HCT116 (cell line): Measurements from ENCODE around the gene SPINT4. TPM values are rescaled to one million over a fixed set of nuclear protein-coding genes. Genes with fewer than 3 reads are reported as not detected.

Source experiments
- ATAC-seq: fragments of 200-7000 bp; cut with Tn5 transposase; 2 replicates; pipeline ENCODE4 v1.9.1; 2020; ENCODE audit warnings: mild to moderate bottlenecking, moderate library complexity
- BruUV-seq: library from RNA; stranded (reverse); fragments of 400-500 nt; replicated peaks from 2 replicates; lab custom pipeline; 2021; lab: Mats Ljungman, UMichigan
- CTCF ChIA-PET: fragments of 300-600 bp; sonication (Branson Sonifier 250); formaldehyde crosslinking; loops from one replicate; lab custom pipeline; 2021; ENCODE audit warnings: antibody characterized with exemption; lab: Charles Lee
- POLR2A ChIA-PET: fragments of 300-600, 350-600 bp; sonication (Branson Sonifier 250); formaldehyde crosslinking; loops from one replicate; lab custom pipeline; 2021; ENCODE audit warnings: antibody characterized with exemption; lab: Charles Lee
- RAD21 ChIA-PET, 2 experiments: fragments of 300-600 bp; sonication (Branson Sonifier 250); formaldehyde crosslinking; loops; one replicate each; lab custom pipeline; 2023; ENCODE audit warnings: low total read pairs in 2 of 2; ENCODE audit not compliant: uncharacterized antibody in 2 of 2, unreplicated experiment in 2 of 2, low non-redundant PET in 1 of 2; lab: Charles Lee
- DNase-seq: peaks from one replicate; pipeline ENCODE4 v3.0.0-alpha.2; 2010; ENCODE audit warnings: low read depth, low spot score
- H2AFZ ChIP-seq: fragments of 200-600 bp; shearing (Covaris generic), sonication (generic); 2 replicates; pipeline ENCODE4 v1.6.1; 2017; ENCODE audit warnings: low read depth, mixed run types, mixed read lengths, antibody characterized with exemption, low read length; ENCODE audit not compliant: poor library complexity, severe bottlenecking
- H3K27ac ChIP-seq: 2 replicates; pipeline ENCODE4 v1.5.1; 2012; ENCODE audit warnings: low read depth, low read length
- H3K27me3 ChIP-seq: fragments of 200-600 bp; sonication (generic); 2 replicates; pipeline ENCODE4 v1.6.1; 2016; ENCODE audit warnings: mixed run types, low read length, mixed read lengths; ENCODE audit not compliant: insufficient read depth
- H3K36me3 ChIP-seq, 2 experiments: fragments of 200-500 bp in 1 of 2; fragments of 200-600 bp in 1 of 2; sonication (Bioruptor generic) in 1 of 2; sonication (generic) in 1 of 2; 2 replicates each; pipeline versions ENCODE4 v1.5.1 to v1.6.1; 2014 to 2016; ENCODE audit warnings: low read length in 2 of 2, inconsistent platforms in 1 of 2, mixed read lengths in 1 of 2, mixed run types in 1 of 2; ENCODE audit not compliant: insufficient read depth in 2 of 2, control insufficient read depth in 1 of 2
- H3K4me1 ChIP-seq, 2 experiments: fragments of 200-600 bp in 1 of 2; sonication (generic) in 1 of 2; 2 replicates each; pipeline versions ENCODE4 v1.5.1 to v1.6.1; 2012 to 2017; ENCODE audit warnings: low read length in 2 of 2, inconsistent platforms in 1 of 2, mild to moderate bottlenecking in 1 of 2, mixed read lengths in 1 of 2, mixed run types in 1 of 2, moderate library complexity in 1 of 2; ENCODE audit not compliant: insufficient read depth in 2 of 2, control insufficient read depth in 1 of 2
- H3K4me2 ChIP-seq: fragments of 200-600 bp; sonication (generic); 2 replicates; pipeline ENCODE4 v1.6.1; 2017; ENCODE audit warnings: mixed run types, low read length, mixed read lengths
- H3K4me3 ChIP-seq, 2 experiments: fragments of 200-600 bp in 1 of 2; sonication (generic) in 1 of 2; replicated peaks in 1 of 2; 2 replicates each; pipeline ENCODE4 v1.5.1; 2011 to 2016; ENCODE audit warnings: low read length in 2 of 2, control low read depth in 1 of 2, low read depth in 1 of 2, mild to moderate bottlenecking in 1 of 2, mixed read lengths in 1 of 2, mixed run types in 1 of 2
- H3K79me2 ChIP-seq: fragments of 200-600 bp; sonication (generic); 2 replicates; pipeline ENCODE4 v1.6.1; 2017; ENCODE audit warnings: mild to moderate bottlenecking, mixed run types, low read length, moderate library complexity, mixed read lengths; ENCODE audit not compliant: insufficient read depth
- H3K9ac ChIP-seq: fragments of 200-600 bp; sonication (generic); 2 replicates; pipeline ENCODE4 v1.6.1; 2016; ENCODE audit warnings: low read length, mixed read lengths
- H3K9me2 ChIP-seq: fragments of 200-600 bp; sonication (generic), shearing (Covaris generic); 2 replicates; pipeline ENCODE4 v1.6.1; 2017; ENCODE audit warnings: mixed run types, mild to moderate bottlenecking, moderate library complexity; ENCODE audit not compliant: insufficient read depth
- H3K9me3 ChIP-seq, 2 experiments: fragments of 200-500 bp in 1 of 2; fragments of 200-600 bp in 1 of 2; sonication (Bioruptor generic) in 1 of 2; sonication (generic) in 1 of 2; 2 replicates each; pipeline ENCODE4 v1.6.1; 2014 to 2017; ENCODE audit warnings: low read length in 2 of 2, mixed read lengths in 2 of 2, inconsistent platforms in 1 of 2, low read depth in 1 of 2, mild to moderate bottlenecking in 1 of 2, mixed run types in 1 of 2, moderate library complexity in 1 of 2; ENCODE audit not compliant: control insufficient read depth in 1 of 2, insufficient read depth in 1 of 2
- H4K20me1 ChIP-seq: fragments of 200-600 bp; sonication (generic), shearing (Covaris generic); 2 replicates; pipeline ENCODE4 v1.6.1; 2017; ENCODE audit warnings: mixed run types, mild to moderate bottlenecking, moderate library complexity; ENCODE audit not compliant: insufficient read depth
- ATF3 ChIP-seq: IDR thresholded peaks from 2 replicates; pipeline ENCODE4 v1.6.1; 2012
- CBX3 ChIP-seq: IDR thresholded peaks from 2 replicates; pipeline ENCODE4 v1.6.1; 2012; ENCODE audit warnings: low read depth
- CEBPB ChIP-seq: IDR thresholded peaks from 2 replicates; pipeline ENCODE4 v1.6.1; 2012; ENCODE audit warnings: low read depth
- EGR1 ChIP-seq: IDR thresholded peaks from 2 replicates; pipeline ENCODE4 v1.6.1; 2012; ENCODE audit warnings: low read depth
- ELF1 ChIP-seq: IDR thresholded peaks from 2 replicates; pipeline ENCODE4 v1.6.1; 2012; ENCODE audit warnings: low read depth, borderline replicate concordance
- EZH2 ChIP-seq: fragments of 200-600 bp; sonication (generic); IDR thresholded peaks from 2 replicates; pipeline ENCODE4 v1.6.1; 2017; ENCODE audit warnings: antibody characterized with exemption, mixed run types
- EZH2phosphoT487 ChIP-seq: fragments of 200-600 bp; IDR thresholded peaks from 2 replicates; pipeline ENCODE4 v1.6.1; 2018; ENCODE audit warnings: antibody characterized with exemption, borderline replicate concordance
- FOSL1 ChIP-seq: IDR thresholded peaks from 2 replicates; pipeline ENCODE4 v1.6.1; 2012; ENCODE audit warnings: low read depth
- JUND ChIP-seq: IDR thresholded peaks from 2 replicates; pipeline ENCODE4 v1.6.1; 2012
- POLR2AphosphoS5 ChIP-seq: IDR thresholded peaks from 2 replicates; pipeline ENCODE4 v1.6.1; 2011; ENCODE audit warnings: mild to moderate bottlenecking, low read depth, low read length, moderate library complexity
- RAD21 ChIP-seq: IDR thresholded peaks from 2 replicates; pipeline ENCODE4 v1.6.1; 2012; ENCODE audit warnings: low read depth, mild to moderate bottlenecking
- SIN3A ChIP-seq: IDR thresholded peaks from 2 replicates; pipeline ENCODE4 v1.6.1; 2012; ENCODE audit warnings: low read depth
- SP1 ChIP-seq: IDR thresholded peaks from 2 replicates; pipeline ENCODE4 v1.6.1; 2012; ENCODE audit warnings: low read depth
- SRF ChIP-seq: IDR thresholded peaks from 2 replicates; pipeline ENCODE4 v1.6.1; 2012; ENCODE audit warnings: low read depth
- YY1 ChIP-seq: IDR thresholded peaks from 2 replicates; pipeline ENCODE4 v1.6.1; 2011; ENCODE audit warnings: low read length, low read depth, moderate library complexity, mild to moderate bottlenecking; ENCODE audit not compliant: insufficient replicate concordance; ENCODE audit errors: extremely low read depth
- ZBTB33 ChIP-seq: IDR thresholded peaks from 2 replicates; pipeline ENCODE4 v1.6.1; 2011; ENCODE audit warnings: mild to moderate bottlenecking, low read length, moderate library complexity; ENCODE audit not compliant: insufficient replicate concordance; ENCODE audit errors: extremely low read depth
- ZFX ChIP-seq: fragments of 450-650 bp; IDR thresholded peaks from 2 replicates; pipeline ENCODE4 v1.6.1; 2017
- intact Hi-C: fragments of 100-400 bp; cut with micrococcal nuclease; formaldehyde crosslinking; loops from 2 replicates; pipeline ENCODE4 v1.10.0; 2022
- total RNA-seq: library from RNA; stranded (reverse); gene quantifications from one replicate; pipeline ENCODE4 v1.2.1, GENCODE V29; 2021; ENCODE audit not compliant: unreplicated experiment
- TF ChIP-seq, protein P1 (sequence below), 3 experiments: fragments of 200-600 bp in 1 of 3; sonication (generic) in 1 of 3; IDR thresholded peaks in 2 of 3; conservative IDR thresholded peaks in 1 of 3; 2 replicates each; pipeline ENCODE4 v1.5.1; 2012 to 2017; ENCODE audit warnings: low read depth in 2 of 3, low read length in 2 of 3, antibody characterized with exemption in 1 of 3, borderline replicate concordance in 1 of 3, control low read depth in 1 of 3, mild to moderate bottlenecking in 1 of 3, mixed read lengths in 1 of 3, mixed run types in 1 of 3, moderate library complexity in 1 of 3; ENCODE audit not compliant: insufficient read depth in 1 of 3
- TF ChIP-seq, protein P2 (sequence below): IDR thresholded peaks from 2 replicates; pipeline ENCODE4 v1.6.1; 2012

Gene SPINT4
- total RNA-seq, 1 experiment from 2014 or later, result not detected

GRCh38 chr20:45752746-45753145, 30.6 kb downstream of the SPINT4 start (continued):
- TF ChIP-seq, protein P1, sequence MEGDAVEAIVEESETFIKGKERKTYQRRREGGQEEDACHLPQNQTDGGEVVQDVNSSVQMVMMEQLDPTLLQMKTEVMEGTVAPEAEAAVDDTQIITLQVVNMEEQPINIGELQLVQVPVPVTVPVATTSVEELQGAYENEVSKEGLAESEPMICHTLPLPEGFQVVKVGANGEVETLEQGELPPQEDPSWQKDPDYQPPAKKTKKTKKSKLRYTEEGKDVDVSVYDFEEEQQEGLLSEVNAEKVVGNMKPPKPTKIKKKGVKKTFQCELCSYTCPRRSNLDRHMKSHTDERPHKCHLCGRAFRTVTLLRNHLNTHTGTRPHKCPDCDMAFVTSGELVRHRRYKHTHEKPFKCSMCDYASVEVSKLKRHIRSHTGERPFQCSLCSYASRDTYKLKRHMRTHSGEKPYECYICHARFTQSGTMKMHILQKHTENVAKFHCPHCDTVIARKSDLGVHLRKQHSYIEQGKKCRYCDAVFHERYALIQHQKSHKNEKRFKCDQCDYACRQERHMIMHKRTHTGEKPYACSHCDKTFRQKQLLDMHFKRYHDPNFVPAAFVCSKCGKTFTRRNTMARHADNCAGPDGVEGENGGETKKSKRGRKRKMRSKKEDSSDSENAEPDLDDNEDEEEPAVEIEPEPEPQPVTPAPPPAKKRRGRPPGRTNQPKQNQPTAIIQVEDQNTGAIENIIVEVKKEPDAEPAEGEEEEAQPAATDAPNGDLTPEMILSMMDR (IDR thresholded peaks at IDR 0.05 in 2 of 3, conservative IDR thresholded peaks at IDR 0.05 in 1 of 3; ENCODE audit: borderline replicate concordance in 1 of 3, insufficient read depth in 1 of 3, low read depth in 2 of 3, low read length in 2 of 3), result no peak
- TF ChIP-seq, protein P2, sequence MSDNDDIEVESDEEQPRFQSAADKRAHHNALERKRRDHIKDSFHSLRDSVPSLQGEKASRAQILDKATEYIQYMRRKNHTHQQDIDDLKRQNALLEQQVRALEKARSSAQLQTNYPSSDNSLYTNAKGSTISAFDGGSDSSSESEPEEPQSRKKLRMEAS, result no peak

- H3K9me2 ChIP-seq, result no peaks in the 10 kb centered on the region
- CTCF ChIA-PET, result no interaction called here
- BruUV-seq, result no TSS peak
These were observed 35.9 kb downstream of the SPINT4 start for GRCh38 chr20:45758096-45758495.

More at GRCh38 chr20:45758096-45758495, 35.9 kb downstream of the SPINT4 start:
- DNase-seq, result no peak
- ATAC-seq, result no peak
- RAD21 ChIA-PET, result no interaction called here
- H4K20me1 ChIP-seq, result no peaks in the 10 kb centered on the region
- no peak for TF ChIP-seq CEBPB
- no peak for TF ChIP-seq ZFX
- TF ChIP-seq SP1, result no peak
- TF ChIP-seq EZH2, result no peak
- no peak for TF ChIP-seq SIN3A
- TF ChIP-seq RAD21, result no peak
- no peak for TF ChIP-seq ATF3
- TF ChIP-seq POLR2AphosphoS5, result no peak
- TF ChIP-seq FOSL1, result no peak
- TF ChIP-seq JUND, result no peak
- no peak for TF ChIP-seq CBX3
- no peak for TF ChIP-seq EZH2phosphoT487
- TF ChIP-seq SRF, result no peak
- no peak for TF ChIP-seq EGR1
- TF ChIP-seq ZBTB33, result no peak
- TF ChIP-seq, protein P1 (IDR thresholded peaks at IDR 0.05 in 2 of 3, conservative IDR thresholded peaks at IDR 0.05 in 1 of 3; ENCODE audit: borderline replicate concordance in 1 of 3, insufficient read depth in 1 of 3, low read depth in 2 of 3, low read length in 2 of 3), result no peak
- no peak for TF ChIP-seq YY1
- TF ChIP-seq ELF1, result no peak
- TF ChIP-seq, all 23 proteins: peak for 0
- POLR2A ChIA-PET, result no interaction called here
- Histone ChIP-seq H3K9ac (no peak overlapping the region), H3K4me1 (no peaks in the 10 kb centered on the region), H3K4me2 (no peak overlapping the region), H3K79me2 (no peaks in the 10 kb centered on the region), H3K4me3 (no peak overlapping the region), H3K9me3 (no peaks in the 10 kb centered on the region), H2AFZ (no peak overlapping the region), H3K27ac (no peak overlapping the region), H3K27me3 (no peaks in the 10 kb centered on the region), H3K36me3 (no peaks in the 10 kb centered on the region)
- intact Hi-C loops, result no loop called here
